Fibroblast of lung (primary cell): ENCODE data around the gene GRB2.

ENCODE experiments used
- EZH2 ChIP-seq: IDR thresholded peaks from 2 replicates; pipeline ENCODE4 v1.5.1; 2012; ENCODE audit warnings: low read length, control low read depth, mild to moderate bottlenecking; ENCODE audit errors: missing control alignments
- TF ChIP-seq, protein P1 (sequence below), 2 donors: IDR thresholded peaks in 1 of 2; conservative IDR thresholded peaks in 1 of 2; 1 replicate in 1 of 2; 2 replicates in 1 of 2; pipeline ENCODE4 v1.5.1; 2011 to 2012; ENCODE audit warnings: low read length in 2 of 2, control low read depth in 1 of 2, inconsistent platforms in 1 of 2, low read depth in 1 of 2, mild to moderate bottlenecking in 1 of 2

- TF ChIP-seq, protein P1, sequence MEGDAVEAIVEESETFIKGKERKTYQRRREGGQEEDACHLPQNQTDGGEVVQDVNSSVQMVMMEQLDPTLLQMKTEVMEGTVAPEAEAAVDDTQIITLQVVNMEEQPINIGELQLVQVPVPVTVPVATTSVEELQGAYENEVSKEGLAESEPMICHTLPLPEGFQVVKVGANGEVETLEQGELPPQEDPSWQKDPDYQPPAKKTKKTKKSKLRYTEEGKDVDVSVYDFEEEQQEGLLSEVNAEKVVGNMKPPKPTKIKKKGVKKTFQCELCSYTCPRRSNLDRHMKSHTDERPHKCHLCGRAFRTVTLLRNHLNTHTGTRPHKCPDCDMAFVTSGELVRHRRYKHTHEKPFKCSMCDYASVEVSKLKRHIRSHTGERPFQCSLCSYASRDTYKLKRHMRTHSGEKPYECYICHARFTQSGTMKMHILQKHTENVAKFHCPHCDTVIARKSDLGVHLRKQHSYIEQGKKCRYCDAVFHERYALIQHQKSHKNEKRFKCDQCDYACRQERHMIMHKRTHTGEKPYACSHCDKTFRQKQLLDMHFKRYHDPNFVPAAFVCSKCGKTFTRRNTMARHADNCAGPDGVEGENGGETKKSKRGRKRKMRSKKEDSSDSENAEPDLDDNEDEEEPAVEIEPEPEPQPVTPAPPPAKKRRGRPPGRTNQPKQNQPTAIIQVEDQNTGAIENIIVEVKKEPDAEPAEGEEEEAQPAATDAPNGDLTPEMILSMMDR (conservative IDR thresholded peaks at IDR 0.05 in 1 of 2, IDR thresholded peaks at IDR 0.05 in 1 of 2; ENCODE audit: low read depth in 1 of 2, low read length in 2 of 2): no peak
- TF ChIP-seq EZH2: no peak
Measured at GRCh38 chr17:75356260-75356937, 49.1 kb downstream of the GRB2 start.
